Endothelial cell of umbilical vein (primary cell): ENCODE results near the gene FHIT. TPM values are rescaled to one million over a fixed set of nuclear protein-coding genes. Genes with fewer than 3 reads are reported as not detected.

ENCODE experiments used
- BruUV-seq: library from RNA; stranded (reverse); fragments of 400-500 nt; replicated peaks from 2 replicates; lab custom pipeline; 2021; lab: Mats Ljungman, UMichigan
- CTCF ChIA-PET: fragments of 300-600, 350-600 bp; sonication (Branson Sonifier 250); formaldehyde crosslinking; loops from one replicate; lab custom pipeline; 2021; ENCODE audit warnings: antibody characterized with exemption, inconsistent platforms; lab: Charles Lee
- POLR2A ChIA-PET: fragments of 300-600, 350-600 bp; sonication (Branson Sonifier 250); formaldehyde crosslinking; loops from one replicate; lab custom pipeline; 2021; ENCODE audit warnings: antibody characterized with exemption, inconsistent platforms; lab: Charles Lee
- DNase-seq: peaks from one replicate; pipeline ENCODE4 v3.0.0-alpha.2; 2011; ENCODE audit warnings: low read depth, low spot score
- FAIRE-seq: peaks from 2 replicates; lab custom pipeline; 2011; peaks lifted over from hg19 to GRCh38; lab: Jason Lieb, UNC
- H2AFZ ChIP-seq: 2 replicates; pipeline ENCODE4 v1.6.0; 2012; ENCODE audit warnings: low read depth, low read length, control low read depth, inconsistent platforms
- H3K27ac ChIP-seq: 2 replicates; pipeline ENCODE4 v1.5.1; 2011; ENCODE audit warnings: low read depth, mild to moderate bottlenecking, control low read depth, low read length, moderate library complexity; ENCODE audit not compliant: insufficient read depth
- H3K27me3 ChIP-seq, 2 experiments: 2 replicates each; pipeline versions ENCODE4 v1.6.0 to v1.6.1; 2011; ENCODE audit warnings: low read length in 2 of 2, mixed read lengths in 1 of 2; ENCODE audit not compliant: control insufficient read depth in 2 of 2, insufficient read depth in 2 of 2
- H3K36me3 ChIP-seq, 2 experiments: 2 replicates in 1 of 2; 3 replicates in 1 of 2; pipeline ENCODE4 v1.5.1; 2011; ENCODE audit warnings: low read length in 2 of 2, mild to moderate bottlenecking in 1 of 2, moderate library complexity in 1 of 2; ENCODE audit not compliant: control insufficient read depth in 2 of 2, insufficient read depth in 2 of 2; ENCODE audit errors: extremely low read depth in 1 of 2
- H3K4me1 ChIP-seq: 3 replicates; pipeline ENCODE4 v1.5.1; 2011; ENCODE audit warnings: mild to moderate bottlenecking, low read length; ENCODE audit not compliant: control insufficient read depth, insufficient read depth; ENCODE audit errors: extremely low read depth
- H3K4me2 ChIP-seq: 2 replicates; pipeline ENCODE4 v1.6.1; 2011; ENCODE audit warnings: low read length, control low read depth, mixed read lengths; ENCODE audit not compliant: insufficient read depth
- H3K4me3 ChIP-seq, 3 experiments: fragments of 200-600 bp in 1 of 3; sonication (generic), shearing (Covaris generic) in 1 of 3; replicated peaks in 1 of 3; 2 replicates each; pipeline ENCODE4 v1.5.1; 2011 to 2016; ENCODE audit warnings: control low read depth in 3 of 3, low read length in 3 of 3, mild to moderate bottlenecking in 2 of 3, inconsistent platforms in 1 of 3, low read depth in 1 of 3, moderate library complexity in 1 of 3; ENCODE audit not compliant: insufficient read depth in 1 of 3
- H3K79me2 ChIP-seq: 2 replicates; pipeline ENCODE4 v1.6.0; 2012; ENCODE audit warnings: low read length, inconsistent platforms; ENCODE audit not compliant: control insufficient read depth, insufficient read depth
- H3K9ac ChIP-seq: replicated peaks from 2 replicates; pipeline ENCODE3; 2011; ENCODE audit warnings: low read length, control low read depth; ENCODE audit not compliant: insufficient read depth; ENCODE audit errors: extremely low read depth
- H3K9me1 ChIP-seq: replicated peaks from 3 replicates; pipeline ENCODE4 v1.6.0; 2011; ENCODE audit warnings: mild to moderate bottlenecking, low read length; ENCODE audit not compliant: control insufficient read depth, insufficient read depth; ENCODE audit errors: extremely low read depth
- H3K9me3 ChIP-seq: replicated peaks from 2 replicates; pipeline ENCODE4 v1.5.1; 2012; ENCODE audit warnings: low read length, inconsistent platforms; ENCODE audit not compliant: control insufficient read depth, insufficient read depth
- H4K20me1 ChIP-seq: replicated peaks from 2 replicates; pipeline ENCODE3; 2011; ENCODE audit warnings: mild to moderate bottlenecking, low read length; ENCODE audit not compliant: control insufficient read depth, insufficient read depth; ENCODE audit errors: extremely low read depth
- EZH2 ChIP-seq: IDR thresholded peaks from 2 replicates; pipeline ENCODE4 v1.6.1; 2012; ENCODE audit warnings: borderline replicate concordance, low read depth, mild to moderate bottlenecking, moderate library complexity, low read length, inconsistent platforms; ENCODE audit not compliant: severe bottlenecking
- GATA2 ChIP-seq: IDR thresholded peaks from 2 replicates; pipeline ENCODE4 v1.7.0; 2011; ENCODE audit warnings: low read depth, mild to moderate bottlenecking, moderate library complexity, mixed read lengths, low read length; ENCODE audit not compliant: insufficient read length, insufficient read depth
- JUN ChIP-seq: IDR thresholded peaks from 2 replicates; pipeline ENCODE4 v1.6.1; 2011; ENCODE audit warnings: borderline replicate concordance, low read depth; ENCODE audit not compliant: insufficient read length, insufficient read depth
- POLR2A ChIP-seq: IDR thresholded peaks from 2 replicates; pipeline ENCODE4 v1.6.1; 2012; ENCODE audit warnings: low read depth, mild to moderate bottlenecking, control low read depth, low read length
- POLR2AphosphoS5 ChIP-seq: IDR thresholded peaks from 2 replicates; pipeline ENCODE4 v1.6.1; 2012; ENCODE audit warnings: low read depth, mild to moderate bottlenecking, control low read depth, low read length, moderate library complexity; ENCODE audit not compliant: insufficient read depth
- dilution Hi-C: fragments of 300-500 bp; cut with MboI; formaldehyde crosslinking; loops from one replicate; pipeline ENCODE4 v1.15.0; 2019; ENCODE audit warnings: low sequenced_read_pairs; ENCODE audit not compliant: extremely low pct_ligation_motif_present
- intact Hi-C: fragments of 100-400 bp; cut with micrococcal nuclease; formaldehyde crosslinking; loops from one replicate; pipeline ENCODE4 v1.10.0; 2022
- polyA plus RNA-seq, 4 experiments: library from polyadenylated mRNA; depleted of rRNA in 3 of 4; stranded (reverse) in 3 of 4; unstranded in 1 of 4; fragments of >200 nt; gene quantifications; 2 replicates each; pipeline versions ENCODE4 v1.2.1 to v1.2.3, GENCODE V29; 2011 to 2012; ENCODE audit warnings: missing spikeins in 1 of 4
- total RNA-seq: library from RNA; stranded (reverse); gene quantifications from 2 replicates; pipeline ENCODE4 v1.2.3, GENCODE V29; 2021
- TF ChIP-seq, protein P1 (sequence below): IDR thresholded peaks from 2 replicates; pipeline ENCODE4 v1.6.1; 2011; ENCODE audit not compliant: insufficient read depth, insufficient read length
- TF ChIP-seq, protein P2 (sequence below), 2 donors: IDR thresholded peaks; 1 replicate in 1 of 2; 2 replicates in 1 of 2; pipeline ENCODE4 v1.5.1; 2011; ENCODE audit warnings: low read length in 2 of 2, mild to moderate bottlenecking in 2 of 2, moderate library complexity in 2 of 2, control low read depth in 1 of 2, inconsistent platforms in 1 of 2, low read depth in 1 of 2; ENCODE audit not compliant: insufficient read depth in 1 of 2; ENCODE audit errors: extremely low read depth in 1 of 2

FHIT gene
- total and polyA plus RNA-seq, 2 donors (not counting 3 experiments of a cell fraction or from before 2014, with no cell fraction given) = 0.47 to 2.2 TPM

DNA sequence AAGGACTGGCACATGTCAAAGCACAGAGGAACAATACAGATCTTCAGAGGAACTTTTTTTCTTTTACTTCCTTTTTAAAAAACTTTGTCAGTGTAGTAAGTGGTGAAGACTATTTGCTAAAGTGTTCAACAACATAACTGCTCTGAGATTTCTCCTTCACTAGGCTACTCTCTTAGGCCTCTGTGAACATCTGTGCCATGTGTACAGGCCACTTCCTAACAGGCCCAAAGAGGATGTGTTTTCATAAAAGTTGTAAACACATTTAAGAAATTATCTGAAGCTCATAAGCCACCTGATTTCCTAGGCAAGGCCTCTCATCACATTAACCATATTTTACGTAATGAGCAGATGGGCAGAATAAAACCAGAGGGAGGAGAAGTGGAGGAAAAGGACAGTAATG, 235.4 kb downstream of the FHIT start:
- H3K4me3 ChIP-seq = no peak overlapping the region
- intact Hi-C loops = no loop called here
- no peak overlapping the region for H3K4me2 ChIP-seq
- no peak overlapping the region for H2AFZ ChIP-seq
- H3K4me1 ChIP-seq = no peaks in the 10 kb centered on the region
- H3K27me3 ChIP-seq = no peaks in the 10 kb centered on the region
- no peak overlapping the region for H3K9ac ChIP-seq
- dilution Hi-C loops = no loop called here
- H3K9me3 ChIP-seq = no peaks in the 10 kb centered on the region
- ChIA-PET CTCF (no interaction called here), POLR2A (no interaction called here)
- no peaks in the 10 kb centered on the region for H3K79me2 ChIP-seq
- no peak overlapping the region for H3K27ac ChIP-seq
- no peak for TF ChIP-seq GATA2
- TF ChIP-seq, protein P1, sequence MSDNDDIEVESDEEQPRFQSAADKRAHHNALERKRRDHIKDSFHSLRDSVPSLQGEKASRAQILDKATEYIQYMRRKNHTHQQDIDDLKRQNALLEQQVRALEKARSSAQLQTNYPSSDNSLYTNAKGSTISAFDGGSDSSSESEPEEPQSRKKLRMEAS = no peak
- TF ChIP-seq, protein P2, sequence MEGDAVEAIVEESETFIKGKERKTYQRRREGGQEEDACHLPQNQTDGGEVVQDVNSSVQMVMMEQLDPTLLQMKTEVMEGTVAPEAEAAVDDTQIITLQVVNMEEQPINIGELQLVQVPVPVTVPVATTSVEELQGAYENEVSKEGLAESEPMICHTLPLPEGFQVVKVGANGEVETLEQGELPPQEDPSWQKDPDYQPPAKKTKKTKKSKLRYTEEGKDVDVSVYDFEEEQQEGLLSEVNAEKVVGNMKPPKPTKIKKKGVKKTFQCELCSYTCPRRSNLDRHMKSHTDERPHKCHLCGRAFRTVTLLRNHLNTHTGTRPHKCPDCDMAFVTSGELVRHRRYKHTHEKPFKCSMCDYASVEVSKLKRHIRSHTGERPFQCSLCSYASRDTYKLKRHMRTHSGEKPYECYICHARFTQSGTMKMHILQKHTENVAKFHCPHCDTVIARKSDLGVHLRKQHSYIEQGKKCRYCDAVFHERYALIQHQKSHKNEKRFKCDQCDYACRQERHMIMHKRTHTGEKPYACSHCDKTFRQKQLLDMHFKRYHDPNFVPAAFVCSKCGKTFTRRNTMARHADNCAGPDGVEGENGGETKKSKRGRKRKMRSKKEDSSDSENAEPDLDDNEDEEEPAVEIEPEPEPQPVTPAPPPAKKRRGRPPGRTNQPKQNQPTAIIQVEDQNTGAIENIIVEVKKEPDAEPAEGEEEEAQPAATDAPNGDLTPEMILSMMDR (IDR thresholded peaks at IDR 0.05; ENCODE audit: extremely low read depth in 1 of 2, insufficient read depth in 1 of 2, low read depth in 1 of 2, low read length in 2 of 2) = no peak
- TF ChIP-seq JUN = no peak
- TF ChIP-seq EZH2 = no peak
- no peak for TF ChIP-seq POLR2AphosphoS5
- no peak for TF ChIP-seq POLR2A
- no peaks in the 10 kb centered on the region for H3K36me3 ChIP-seq
- DNase-seq (no peak), FAIRE-seq (no peak)
- BruUV-seq = no TSS peak
- H4K20me1 ChIP-seq = no peaks in the 10 kb centered on the region
- no peaks in the 10 kb centered on the region for H3K9me1 ChIP-seq
